Effector memory CD4-positive, alpha-beta T cell (primary cell): Measurements from ENCODE around the gene COL12A1.

Experiments
- DNase-seq, 3 donors: peaks; one replicate each; pipeline ENCODE4 v3.0.0-alpha.2; 2020
- H3K27ac ChIP-seq: 2 replicates; pipeline ENCODE4 v1.7.0; 2013; ENCODE audit warnings: mild to moderate bottlenecking, low read length, moderate library complexity; ENCODE audit not compliant: insufficient read depth, poor library complexity, severe bottlenecking
- H3K27me3 ChIP-seq: replicated peaks from 2 replicates; pipeline ENCODE4 v1.7.0; 2013; ENCODE audit warnings: mild to moderate bottlenecking, low read length; ENCODE audit not compliant: insufficient read depth, control insufficient read depth, poor library complexity, severe bottlenecking
- H3K36me3 ChIP-seq: 2 replicates; pipeline ENCODE4 v1.7.0; 2013; ENCODE audit warnings: mild to moderate bottlenecking, low read length, moderate library complexity; ENCODE audit not compliant: control insufficient read depth, insufficient read depth
- H3K4me1 ChIP-seq: 2 replicates; pipeline ENCODE4 v1.7.0; 2013; ENCODE audit warnings: low read length, mild to moderate bottlenecking; ENCODE audit not compliant: control insufficient read depth, insufficient read depth, poor library complexity, severe bottlenecking
- H3K4me3 ChIP-seq: 2 replicates; pipeline ENCODE4 v1.7.0; 2013; ENCODE audit warnings: low read length, low read depth, mild to moderate bottlenecking; ENCODE audit not compliant: insufficient read depth, poor library complexity, severe bottlenecking
- H3K9me3 ChIP-seq: 2 replicates; pipeline ENCODE4 v1.7.0; 2013; ENCODE audit warnings: mild to moderate bottlenecking, low read length, moderate library complexity; ENCODE audit not compliant: control insufficient read depth

Gene COL12A1

DNA sequence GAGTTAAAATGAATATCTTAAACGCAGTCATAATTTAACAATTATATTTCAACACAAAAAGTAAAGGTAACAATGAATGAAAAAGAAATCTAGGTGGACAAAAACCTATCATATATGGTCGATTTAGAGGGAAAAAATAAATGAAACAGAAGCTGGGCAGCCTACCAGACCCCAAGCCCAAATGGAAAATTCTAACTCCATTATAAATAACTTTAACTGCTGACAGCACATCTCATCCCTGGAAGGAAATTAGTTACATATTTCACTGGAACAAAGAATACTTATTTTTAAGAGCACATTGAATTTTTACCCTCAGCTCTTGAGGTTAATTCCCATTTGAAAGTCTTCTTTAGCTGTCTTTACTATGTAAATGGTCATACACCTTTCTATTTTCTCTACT is 39.1 kb downstream of the COL12A1 start:
- Histone ChIP-seq H3K27ac (no peak overlapping the region), H3K4me1 (no peaks in the 10 kb centered on the region), H3K4me3 (no peak overlapping the region), H3K36me3 (no peaks in the 10 kb centered on the region), H3K27me3 (peaks cover 3% of the 10 kb centered on the region), H3K9me3 (no peaks in the 10 kb centered on the region)
- DNase-seq: no peak

GRCh38 chr6:75166236-75166635 is 39.6 kb downstream of the COL12A1 start:
- no peaks in the 10 kb centered on the region for H3K4me1 ChIP-seq
- H3K4me3 ChIP-seq: no peak overlapping the region
- H3K9me3 ChIP-seq: no peaks in the 10 kb centered on the region
- no peak for DNase-seq
- H3K27me3 ChIP-seq: peaks cover 3% of the 10 kb centered on the region
- no peak overlapping the region for H3K27ac ChIP-seq
- H3K36me3 ChIP-seq: no peaks in the 10 kb centered on the region

GRCh38 chr6:75158176-75158575 is 47.7 kb downstream of the COL12A1 start:
- Histone ChIP-seq H3K27me3 (no peaks in the 10 kb centered on the region), H3K36me3 (no peaks in the 10 kb centered on the region), H3K4me1 (no peaks in the 10 kb centered on the region), H3K9me3 (no peaks in the 10 kb centered on the region), H3K4me3 (no peak overlapping the region), H3K27ac (no peak overlapping the region)
- DNase-seq: no peak

- DNase-seq: no peak
- no peak overlapping the region for H3K27ac ChIP-seq
- H3K4me1 ChIP-seq: no peaks in the 10 kb centered on the region
- no peak overlapping the region for H3K4me3 ChIP-seq
- H3K27me3 ChIP-seq: no peaks in the 10 kb centered on the region
- no peaks in the 10 kb centered on the region for H3K36me3 ChIP-seq
- no peaks in the 10 kb centered on the region for H3K9me3 ChIP-seq
Measured at GRCh38 chr6:75157336-75157735, 48.5 kb downstream of the COL12A1 start.

- no peak overlapping the region for H3K4me3 ChIP-seq
- no peaks in the 10 kb centered on the region for H3K4me1 ChIP-seq
- H3K9me3 ChIP-seq: no peaks in the 10 kb centered on the region
- no peaks in the 10 kb centered on the region for H3K27me3 ChIP-seq
- DNase-seq: no peak
- H3K36me3 ChIP-seq: no peaks in the 10 kb centered on the region
- no peak overlapping the region for H3K27ac ChIP-seq
Measured at GRCh38 chr6:75156186-75156878, 49.5 kb downstream of the COL12A1 start.

DNA sequence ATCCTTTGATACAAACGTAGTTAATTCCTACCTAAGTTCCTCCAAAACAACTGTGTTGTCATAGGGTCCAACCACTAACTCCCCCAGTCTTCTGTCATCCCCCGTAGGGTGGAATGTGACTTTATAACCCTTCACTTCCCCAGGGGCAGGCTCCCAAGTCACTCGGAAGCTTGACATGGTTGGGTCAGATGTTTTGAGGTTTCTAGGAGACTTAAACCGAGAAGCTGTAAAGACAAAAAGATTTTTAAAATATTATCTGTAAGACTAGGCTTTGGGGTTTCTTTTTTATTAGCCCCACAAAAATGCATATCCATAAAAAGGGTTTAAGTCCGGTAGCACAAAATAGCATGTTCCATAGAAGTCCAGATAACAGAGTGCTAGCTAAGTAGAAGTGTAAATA is 50.2 kb downstream of the COL12A1 start:
- H3K4me1 ChIP-seq: no peaks in the 10 kb centered on the region
- no peak for DNase-seq
- H3K27ac ChIP-seq: no peak overlapping the region
- H3K36me3 ChIP-seq: no peaks in the 10 kb centered on the region
- H3K4me3 ChIP-seq: no peak overlapping the region
- no peaks in the 10 kb centered on the region for H3K27me3 ChIP-seq
- no peaks in the 10 kb centered on the region for H3K9me3 ChIP-seq

GRCh38 chr6:75154973-75155372 is 50.9 kb downstream of the COL12A1 start:
- H3K9me3 ChIP-seq: no peaks in the 10 kb centered on the region
- H3K36me3 ChIP-seq: no peaks in the 10 kb centered on the region
- no peak overlapping the region for H3K27ac ChIP-seq
- DNase-seq: no peak
- no peaks in the 10 kb centered on the region for H3K4me1 ChIP-seq
- H3K4me3 ChIP-seq: no peak overlapping the region
- H3K27me3 ChIP-seq: no peaks in the 10 kb centered on the region

DNA sequence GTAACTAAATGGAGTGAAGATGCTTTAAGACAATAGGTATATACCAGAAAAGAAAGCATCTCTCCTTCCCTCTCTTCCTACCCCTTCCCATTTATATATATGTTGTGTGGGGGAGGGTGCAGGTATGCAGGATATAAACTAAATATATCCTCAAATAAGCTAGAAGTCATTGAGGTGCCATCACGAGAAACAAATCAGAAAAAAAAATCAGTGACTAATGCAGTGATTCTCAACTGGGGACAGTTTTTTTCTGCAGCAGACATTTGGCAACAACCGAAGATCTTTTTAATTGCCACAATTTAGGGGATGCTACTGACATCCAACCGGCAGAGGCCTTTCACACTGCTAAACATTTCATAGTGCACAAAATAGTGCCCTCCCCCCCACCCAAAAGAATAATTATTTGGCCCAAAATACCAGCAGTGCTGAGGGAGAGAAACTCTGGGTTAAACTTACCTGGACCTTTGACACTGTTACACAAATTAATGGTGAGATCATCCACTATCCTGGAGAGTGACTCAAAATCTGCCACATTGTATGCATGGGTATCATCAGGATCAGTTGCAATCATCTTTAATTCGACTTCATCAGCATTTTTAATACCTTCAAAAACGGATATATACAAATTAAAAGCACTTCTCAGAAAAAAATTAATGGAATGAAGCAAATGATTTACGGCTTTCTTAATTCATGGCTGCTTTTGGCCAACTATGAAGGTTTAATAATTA is 55.0 kb downstream of the COL12A1 start:
- DNase-seq: no peak

DNA sequence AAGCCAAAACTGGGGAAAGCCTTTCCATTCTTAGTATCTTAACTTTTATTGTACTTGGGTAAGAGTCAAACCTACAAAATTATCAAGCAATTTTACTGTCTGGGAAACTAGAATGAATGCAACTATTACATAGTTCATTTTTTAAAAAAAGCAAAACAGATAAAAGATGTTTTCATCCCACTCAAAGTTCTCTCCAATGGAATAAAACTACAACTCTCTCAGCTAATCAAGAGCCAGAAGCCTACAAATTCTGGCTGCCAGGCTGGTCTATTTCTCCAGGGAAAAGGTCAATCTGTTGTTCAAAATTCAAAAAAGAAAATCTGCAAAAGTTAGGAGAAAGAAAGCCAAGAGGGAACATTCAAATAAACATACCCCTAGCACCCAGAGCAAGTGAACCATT is 56.2 kb downstream of the COL12A1 start:
- H3K4me1 ChIP-seq: no peaks in the 10 kb centered on the region
- DNase-seq: no peak
- no peak overlapping the region for H3K27ac ChIP-seq
- H3K4me3 ChIP-seq: no peak overlapping the region
- H3K36me3 ChIP-seq: no peaks in the 10 kb centered on the region
- no peaks in the 10 kb centered on the region for H3K9me3 ChIP-seq
- H3K27me3 ChIP-seq: no peaks in the 10 kb centered on the region

More for the DNA sequence above, 55.0 kb downstream of the COL12A1 start:
- Histone ChIP-seq H3K27ac (no peak overlapping the region), H3K9me3 (no peaks in the 10 kb centered on the region), H3K4me3 (no peak overlapping the region), H3K4me1 (no peaks in the 10 kb centered on the region), H3K36me3 (no peaks in the 10 kb centered on the region), H3K27me3 (no peaks in the 10 kb centered on the region)

DNA sequence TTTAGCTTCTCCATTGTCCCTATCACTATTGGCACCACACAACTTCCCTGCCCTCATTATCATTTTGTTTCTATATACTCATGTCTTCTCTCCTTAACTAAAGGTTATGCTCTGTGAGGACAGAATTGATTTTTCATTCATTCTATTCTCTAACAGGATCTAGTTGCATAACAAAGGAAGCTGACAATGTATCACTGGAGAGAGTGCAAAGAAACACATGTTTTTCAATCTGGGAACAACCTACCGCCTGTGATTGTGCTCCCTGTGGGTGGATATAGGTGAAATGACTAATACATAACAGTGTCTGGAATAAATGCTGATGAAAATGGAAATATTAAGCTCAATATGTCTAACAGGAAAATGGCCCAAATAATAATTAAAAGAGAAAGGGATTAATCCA is 56.6 kb downstream of the COL12A1 start:
- no peaks in the 10 kb centered on the region for H3K4me1 ChIP-seq
- no peak for DNase-seq
- H3K36me3 ChIP-seq: no peaks in the 10 kb centered on the region

More for the DNA sequence above, 56.6 kb downstream of the COL12A1 start:
- H3K27me3 ChIP-seq: no peaks in the 10 kb centered on the region
- no peak overlapping the region for H3K4me3 ChIP-seq
- H3K9me3 ChIP-seq: no peaks in the 10 kb centered on the region
- H3K27ac ChIP-seq: no peak overlapping the region
